Measurements from ENCODE around the gene ACSL1.
A peak's percentile ranks its signal among the peaks of the same experiment; 100 is the strongest.

The ACSL1 gene

DNA sequence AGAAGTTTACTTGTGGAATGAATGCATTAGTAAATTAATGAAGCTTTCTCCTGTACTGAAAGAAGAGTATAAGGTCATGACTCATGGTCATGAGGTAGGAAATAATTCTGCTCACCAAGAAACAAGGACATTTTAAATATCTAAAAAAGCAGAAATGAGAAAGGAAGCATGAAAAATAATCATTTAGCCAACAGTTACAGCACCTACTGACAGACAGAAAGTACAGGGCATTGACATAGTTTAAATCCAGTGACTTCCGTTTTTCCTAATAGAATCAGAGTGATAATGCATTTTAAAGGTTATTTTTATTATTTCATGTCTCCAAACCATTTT, 30.5 kb upstream of the ACSL1 start:
- H3K4me1 ChIP-seq = peaks cover 66 to 97% (median 94%) of the 10 kb centered on the region in 10 experiments
- H3K4me3 ChIP-seq = no peak overlapping the region

DNA sequence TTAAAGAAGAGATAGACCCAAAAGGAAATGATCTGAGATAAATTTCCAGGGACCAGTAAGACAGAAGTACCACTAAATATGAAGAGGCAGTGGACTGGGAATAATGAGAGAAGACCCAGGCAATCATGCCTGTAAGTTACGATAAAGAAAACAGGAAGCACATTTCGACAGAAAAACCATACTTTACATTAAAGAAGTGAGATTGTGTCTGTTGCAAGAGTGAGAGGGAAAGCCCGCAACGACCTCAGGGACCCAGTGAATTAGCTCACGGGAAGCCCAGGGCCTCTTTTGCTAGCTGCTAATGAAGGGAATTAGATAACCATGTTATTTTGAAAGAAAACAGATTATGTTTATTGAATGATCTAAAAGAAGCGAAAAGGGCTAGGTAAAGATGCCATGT, 28.9 kb upstream of the ACSL1 start:
- Histone ChIP-seq H3K4me2 (peak overlapping the region; percentile 51 to 92 (median 77)), H3K9ac (peak overlapping the region; percentile 77 to 95 (median 85))

More for the DNA sequence above, 30.5 kb upstream of the ACSL1 start:
- H4K20me1 ChIP-seq = no peaks in the 10 kb centered on the region
- peak overlapping the region; percentile 51 to 92 (median 77); a peak in 20 of 22 replicates for H3K4me2 ChIP-seq
- H3K9me3 ChIP-seq (replicated peaks in 1 of 11) = peaks cover 0 to 20% (median 3%) of the 10 kb centered on the region in 11 experiments; a peak in 10 of 22 replicates
- no peaks in the 10 kb centered on the region for H3K27me3 ChIP-seq
- no peak for TF ChIP-seq Cebpa-rat (IDR thresholded peaks at IDR 0.05)
- H3K9ac ChIP-seq = peak overlapping the region; percentile 31 to 95 (median 84); a peak in 20 of 22 replicates
- H3K36me3 ChIP-seq = no peaks in the 10 kb centered on the region
- peak overlapping the region; percentile 92 to 100 (median 98) for H3K27ac ChIP-seq

DNA sequence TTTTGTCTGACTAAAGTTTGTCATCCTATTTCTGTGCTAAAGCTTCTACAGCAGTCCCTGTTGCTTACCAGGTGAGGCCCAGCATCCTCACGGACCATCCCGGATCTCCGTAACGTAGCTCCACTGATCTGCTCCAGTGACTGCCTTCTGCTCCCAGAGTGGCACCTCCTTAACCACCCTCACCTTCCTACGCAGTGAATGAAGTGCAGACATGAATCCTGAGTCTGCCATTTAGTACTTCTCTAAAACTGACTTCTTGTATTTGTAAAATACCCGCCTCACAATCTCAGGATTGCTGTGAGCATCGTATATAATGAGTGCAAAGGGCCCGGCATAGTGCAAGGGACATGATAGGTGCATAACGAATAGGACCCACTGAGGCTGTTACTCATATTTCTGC, 27.7 kb upstream of the ACSL1 start:
- Histone ChIP-seq H3K9ac (peak overlapping the region; percentile 15 to 95 (median 85); a peak in 20 of 22 replicates), H3K4me2 (peak overlapping the region; percentile 51 to 92 (median 77); a peak in 20 of 22 replicates)
- TF ChIP-seq Cebpa-rat (IDR thresholded peaks at IDR 0.05) = no peak

More for the DNA sequence above, 28.9 kb upstream of the ACSL1 start:
- peak overlapping the region in 5 of 10 experiments; percentile 5 to 42 (median 19); a peak in 8 of 20 replicates for H3K4me3 ChIP-seq
- H3K27ac ChIP-seq = peak overlapping the region; percentile 92 to 100 (median 98)
- TF ChIP-seq Cebpa-rat (IDR thresholded peaks at IDR 0.05) = peak; percentile 94 to 98 (median 97)
- peaks cover 61 to 97% (median 93%) of the 10 kb centered on the region in 10 experiments for H3K4me1 ChIP-seq
- H4K20me1 ChIP-seq = no peaks in the 10 kb centered on the region
- no peaks in the 10 kb centered on the region for H3K36me3 ChIP-seq
- peaks cover 0 to 11% (median 3%) of the 10 kb centered on the region in 11 experiments; a peak in 10 of 22 replicates for H3K9me3 ChIP-seq (replicated peaks in 1 of 11)
- H3K27me3 ChIP-seq = no peaks in the 10 kb centered on the region

DNA sequence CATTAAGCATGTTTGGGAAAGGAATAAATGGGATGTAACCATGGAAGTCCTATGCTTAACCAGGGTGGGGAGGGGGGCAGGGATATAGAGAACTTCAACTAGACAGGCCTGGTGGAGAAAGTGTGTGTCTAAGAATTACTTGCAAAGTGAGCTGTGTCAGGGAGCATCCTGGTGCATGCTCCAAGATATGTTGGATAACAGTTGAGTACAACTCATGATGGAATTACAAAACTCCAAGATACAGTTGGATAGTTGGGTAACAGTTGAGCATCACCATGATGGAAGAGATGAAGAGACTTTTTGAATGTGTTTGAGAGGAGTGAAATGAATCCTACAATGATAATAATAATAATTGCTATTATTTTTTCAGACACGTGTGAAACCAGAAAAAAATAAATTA, 26.1 kb upstream of the ACSL1 start:
- Histone ChIP-seq H4K20me1 (no peaks in the 10 kb centered on the region), H3K9me3 (replicated peaks in 1 of 11) (peaks cover 0 to 8% (median 0%) of the 10 kb centered on the region in 11 experiments; a peak in 4 of 22 replicates), H3K27me3 (no peaks in the 10 kb centered on the region), H3K27ac (peak overlapping the region; percentile 92 to 100 (median 98)), H3K36me3 (no peaks in the 10 kb centered on the region), H3K9ac (peak overlapping the region in 10 of 11 experiments; percentile 67 to 95 (median 84); a peak in 19 of 22 replicates), H3K4me2 (peak overlapping the region; percentile 63 to 92 (median 77)), H3K4me3 (peak overlapping the region in 3 of 10 experiments; percentile 7 to 16 (median 7); a peak in 5 of 20 replicates), H3K4me1 (peaks cover 56 to 99% (median 90%) of the 10 kb centered on the region in 10 experiments)
- TF ChIP-seq Cebpa-rat (IDR thresholded peaks at IDR 0.05) = no peak

More for the DNA sequence above, 27.7 kb upstream of the ACSL1 start:
- H3K27ac ChIP-seq = peak overlapping the region; percentile 92 to 100 (median 98)
- peak overlapping the region in 1 of 10 experiments; percentile 7; a peak in 1 of 20 replicates for H3K4me3 ChIP-seq
- H3K4me1 ChIP-seq = peaks cover 56 to 97% (median 92%) of the 10 kb centered on the region in 10 experiments
- H4K20me1 ChIP-seq = no peaks in the 10 kb centered on the region
- H3K36me3 ChIP-seq = no peaks in the 10 kb centered on the region
- no peaks in the 10 kb centered on the region for H3K27me3 ChIP-seq
- peaks cover 0 to 8% (median 0%) of the 10 kb centered on the region in 11 experiments; a peak in 7 of 22 replicates for H3K9me3 ChIP-seq (replicated peaks in 1 of 11)

DNA sequence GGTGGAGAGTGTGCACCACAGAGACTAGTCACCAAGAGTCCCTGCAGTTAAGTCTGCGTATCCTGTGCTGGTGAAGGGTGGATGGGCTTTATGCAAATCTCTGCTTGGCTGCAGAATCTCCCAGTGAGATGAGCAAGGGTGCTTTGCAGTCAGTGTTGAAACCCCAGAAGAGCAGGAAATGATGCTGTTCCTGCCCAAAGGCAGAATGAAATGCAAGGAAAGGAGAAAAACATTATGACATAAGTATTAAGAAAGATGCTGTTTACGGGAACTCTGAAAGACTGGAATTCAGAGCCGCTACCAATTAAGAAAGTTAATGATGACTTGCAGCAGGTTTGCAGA, 25.4 kb upstream of the ACSL1 start:
- no peaks in the 10 kb centered on the region for H3K36me3 ChIP-seq
- peak overlapping the region; percentile 92 to 100 (median 98) for H3K27ac ChIP-seq
- peaks cover 0 to 8% (median 0%) of the 10 kb centered on the region in 11 experiments; a peak in 4 of 22 replicates for H3K9me3 ChIP-seq (replicated peaks in 1 of 11)
- H3K4me1 ChIP-seq = peaks cover 50 to 99% (median 87%) of the 10 kb centered on the region in 10 experiments
- H3K27me3 ChIP-seq = no peaks in the 10 kb centered on the region
- peak overlapping the region in 1 of 10 experiments; percentile 16; a peak in 1 of 20 replicates for H3K4me3 ChIP-seq
- H3K9ac ChIP-seq = peak overlapping the region; percentile 57 to 95 (median 83)
- peak overlapping the region; percentile 63 to 92 (median 77) for H3K4me2 ChIP-seq
- TF ChIP-seq Cebpa-rat (IDR thresholded peaks at IDR 0.05) = peak; percentile 85 to 97 (median 93)
- H4K20me1 ChIP-seq = no peaks in the 10 kb centered on the region

DNA sequence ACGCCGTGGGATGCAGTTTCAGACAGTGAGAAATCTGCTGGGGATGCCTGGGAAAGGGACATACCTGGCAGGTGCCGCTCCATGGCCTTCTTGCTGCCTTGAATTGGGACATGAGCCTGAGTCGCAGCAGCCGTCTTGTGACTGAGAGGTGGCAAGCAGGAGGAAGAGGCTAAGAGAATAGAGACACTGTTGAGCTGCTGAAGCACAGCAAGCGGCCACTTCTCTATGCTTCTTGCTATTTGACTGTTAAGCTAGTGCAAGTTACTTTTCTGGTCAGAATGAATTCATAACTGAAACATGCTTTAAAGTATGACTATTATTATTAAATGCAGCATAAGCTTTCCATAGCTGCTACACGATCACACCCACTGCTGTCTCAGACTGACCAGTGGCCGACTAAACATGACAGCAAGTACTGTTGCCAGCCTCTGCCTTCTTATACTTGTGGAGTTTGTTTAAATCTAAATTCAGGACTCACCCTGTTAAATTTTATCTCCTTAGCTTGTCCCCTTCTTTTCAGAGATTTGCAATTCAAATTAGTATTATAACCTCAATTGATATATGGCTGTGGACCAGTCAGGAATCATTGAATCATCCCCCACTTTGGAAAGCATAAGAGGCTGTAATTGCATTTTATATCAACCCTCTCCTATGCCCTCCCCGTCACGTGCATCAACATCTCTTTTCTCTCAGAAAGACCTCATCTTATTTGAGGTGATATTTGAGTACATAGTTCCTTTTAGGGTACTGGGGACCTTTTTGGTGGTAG, 24.8 kb upstream of the ACSL1 start:
- no peaks in the 10 kb centered on the region for H3K36me3 ChIP-seq
- H3K4me2 ChIP-seq = peak overlapping the region; percentile 63 to 92 (median 77)

DNA sequence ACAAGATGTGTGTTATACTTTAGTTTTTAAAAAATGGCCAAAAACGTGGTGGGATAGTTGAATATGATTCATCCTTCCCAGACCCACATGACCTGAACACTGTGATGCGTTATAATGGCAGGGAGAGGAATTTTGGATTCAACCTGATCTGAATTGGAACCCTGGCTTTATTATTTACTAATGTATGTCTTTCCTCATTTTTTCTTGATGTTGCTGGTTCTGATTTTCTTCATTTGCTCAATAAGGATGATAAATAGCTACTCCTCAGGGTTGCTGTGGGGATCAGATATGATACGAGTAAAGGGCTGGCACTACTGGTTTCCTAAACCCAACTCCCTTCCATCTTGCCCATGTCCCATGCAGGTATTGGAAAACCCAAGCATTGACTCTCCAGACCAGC, 24.2 kb upstream of the ACSL1 start:
- Histone ChIP-seq H3K27me3 (no peaks in the 10 kb centered on the region), H3K4me2 (peak overlapping the region; percentile 63 to 92 (median 77); a peak in 21 of 22 replicates)
- no peak for TF ChIP-seq Cebpa-rat (IDR thresholded peaks at IDR 0.05)

More for the DNA sequence above, 24.8 kb upstream of the ACSL1 start:
- Histone ChIP-seq H3K27me3 (no peaks in the 10 kb centered on the region), H3K4me1 (peaks cover 45 to 99% (median 84%) of the 10 kb centered on the region in 10 experiments), H3K9me3 (replicated peaks in 1 of 11) (peaks cover 0 to 8% (median 0%) of the 10 kb centered on the region in 11 experiments; a peak in 4 of 22 replicates), H3K9ac (peak overlapping the region; percentile 57 to 95 (median 83)), H3K4me3 (no peak overlapping the region; a peak in 2 of 20 replicates), H4K20me1 (no peaks in the 10 kb centered on the region), H3K27ac (peak overlapping the region; percentile 92 to 100 (median 98))
- no peak for TF ChIP-seq Cebpa-rat (IDR thresholded peaks at IDR 0.05)

DNA sequence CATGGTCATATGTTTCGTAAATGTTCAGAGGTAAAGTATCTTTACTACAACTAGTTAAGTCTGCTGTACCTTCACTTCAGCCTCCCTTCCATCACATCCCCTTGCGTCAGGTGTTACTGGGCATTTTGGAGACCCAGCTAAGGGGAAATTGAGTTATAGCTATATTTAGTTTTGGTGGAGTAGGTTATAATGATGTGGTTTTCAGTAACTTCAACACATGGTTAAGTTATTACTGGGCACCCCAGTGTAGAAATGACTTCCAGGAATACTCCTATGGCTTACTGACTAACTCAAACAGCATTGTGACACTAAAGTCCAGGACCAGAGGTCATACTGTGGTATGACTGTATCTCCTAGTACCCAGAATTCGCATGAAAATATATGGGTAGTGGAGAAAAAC, 23.4 kb upstream of the ACSL1 start:
- Histone ChIP-seq H4K20me1 (no peaks in the 10 kb centered on the region), H3K4me1 (peaks cover 30 to 100% (median 72%) of the 10 kb centered on the region in 10 experiments), H3K4me2 (peak overlapping the region in 9 of 11 experiments; percentile 6 to 92 (median 66); a peak in 16 of 22 replicates), H3K4me3 (peak overlapping the region in 2 of 10 experiments; percentile 6 to 31; a peak in 3 of 20 replicates), H3K9ac (peak overlapping the region in 5 of 11 experiments; percentile 58 to 95 (median 62); a peak in 11 of 22 replicates), H3K27ac (peak overlapping the region; percentile 15 to 100 (median 97); a peak in 20 of 22 replicates), H3K36me3 (peaks cover 0 to 13% (median 0%) of the 10 kb centered on the region in 11 experiments; a peak in 7 of 22 replicates), H3K27me3 (no peaks in the 10 kb centered on the region), H3K9me3 (replicated peaks in 1 of 11) (peaks cover 0 to 8% (median 0%) of the 10 kb centered on the region in 11 experiments; a peak in 4 of 22 replicates)
- no peak for TF ChIP-seq Cebpa-rat (IDR thresholded peaks at IDR 0.05)

More for the DNA sequence above, 24.2 kb upstream of the ACSL1 start:
- Histone ChIP-seq H3K36me3 (peaks cover 0 to 5% (median 0%) of the 10 kb centered on the region in 11 experiments; a peak in 6 of 22 replicates), H3K9ac (peak overlapping the region; percentile 57 to 95 (median 83); a peak in 19 of 22 replicates), H3K4me3 (no peak overlapping the region; a peak in 1 of 20 replicates), H3K9me3 (replicated peaks in 1 of 11) (peaks cover 0 to 8% (median 0%) of the 10 kb centered on the region in 11 experiments; a peak in 4 of 22 replicates), H3K4me1 (peaks cover 39 to 99% (median 78%) of the 10 kb centered on the region in 10 experiments), H3K27ac (peak overlapping the region; percentile 92 to 100 (median 98)), H4K20me1 (no peaks in the 10 kb centered on the region)
